NB4 (cell line): ENCODE data around the gene SERPINA3.

ENCODE experiments used
- MYC ChIP-seq: IDR thresholded peaks from 2 replicates; pipeline ENCODE4 v1.6.1; 2011; ENCODE audit warnings: low read depth, low read length
- POLR2A ChIP-seq: IDR thresholded peaks from 2 replicates; pipeline ENCODE4 v1.6.1; 2011; ENCODE audit warnings: mild to moderate bottlenecking; ENCODE audit not compliant: insufficient read length; ENCODE audit errors: extremely low read depth
- TF ChIP-seq, protein P1 (sequence below): IDR thresholded peaks from one replicate; pipeline ENCODE4 v1.5.1; 2012; ENCODE audit warnings: low read depth, low read length

- TF ChIP-seq POLR2A, result no peak
- no peak for TF ChIP-seq MYC
- TF ChIP-seq, protein P1, sequence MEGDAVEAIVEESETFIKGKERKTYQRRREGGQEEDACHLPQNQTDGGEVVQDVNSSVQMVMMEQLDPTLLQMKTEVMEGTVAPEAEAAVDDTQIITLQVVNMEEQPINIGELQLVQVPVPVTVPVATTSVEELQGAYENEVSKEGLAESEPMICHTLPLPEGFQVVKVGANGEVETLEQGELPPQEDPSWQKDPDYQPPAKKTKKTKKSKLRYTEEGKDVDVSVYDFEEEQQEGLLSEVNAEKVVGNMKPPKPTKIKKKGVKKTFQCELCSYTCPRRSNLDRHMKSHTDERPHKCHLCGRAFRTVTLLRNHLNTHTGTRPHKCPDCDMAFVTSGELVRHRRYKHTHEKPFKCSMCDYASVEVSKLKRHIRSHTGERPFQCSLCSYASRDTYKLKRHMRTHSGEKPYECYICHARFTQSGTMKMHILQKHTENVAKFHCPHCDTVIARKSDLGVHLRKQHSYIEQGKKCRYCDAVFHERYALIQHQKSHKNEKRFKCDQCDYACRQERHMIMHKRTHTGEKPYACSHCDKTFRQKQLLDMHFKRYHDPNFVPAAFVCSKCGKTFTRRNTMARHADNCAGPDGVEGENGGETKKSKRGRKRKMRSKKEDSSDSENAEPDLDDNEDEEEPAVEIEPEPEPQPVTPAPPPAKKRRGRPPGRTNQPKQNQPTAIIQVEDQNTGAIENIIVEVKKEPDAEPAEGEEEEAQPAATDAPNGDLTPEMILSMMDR, result no peak
These were observed 51.3 kb downstream of the SERPINA3 start for GRCh38 chr14:94663538-94663937.
